ENCODE data around the gene HYCC1.

HYCC1 gene

DNA sequence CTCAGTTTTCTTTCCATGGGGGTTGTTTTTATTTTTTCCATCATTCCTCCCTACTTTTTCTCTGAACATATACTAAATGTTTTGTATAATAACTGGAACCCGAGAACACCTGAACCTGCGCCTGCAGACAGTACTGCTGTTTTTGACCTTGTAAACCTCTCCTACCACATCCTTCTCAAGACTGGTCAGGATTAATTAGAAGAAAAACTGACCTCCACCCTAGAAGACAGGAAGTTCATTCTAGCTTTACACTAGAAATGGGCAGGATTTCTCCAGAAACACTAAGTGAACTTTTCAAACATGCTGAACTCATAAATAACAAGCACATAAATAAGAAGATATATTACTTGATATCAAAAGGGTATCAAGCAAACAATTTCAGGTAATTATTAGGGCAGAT is 751 bp upstream of the HYCC1 start:
- no peak for TF ChIP-seq CTCF (IDR thresholded peaks at IDR 0.05; ENCODE audit: low read depth, low read length, missing control alignments)
- no peak for DNase-seq (ENCODE audit: low read depth)
- H3K4me3 ChIP-seq (ENCODE audit: low read depth, low read length) = no peak overlapping the region

DNA sequence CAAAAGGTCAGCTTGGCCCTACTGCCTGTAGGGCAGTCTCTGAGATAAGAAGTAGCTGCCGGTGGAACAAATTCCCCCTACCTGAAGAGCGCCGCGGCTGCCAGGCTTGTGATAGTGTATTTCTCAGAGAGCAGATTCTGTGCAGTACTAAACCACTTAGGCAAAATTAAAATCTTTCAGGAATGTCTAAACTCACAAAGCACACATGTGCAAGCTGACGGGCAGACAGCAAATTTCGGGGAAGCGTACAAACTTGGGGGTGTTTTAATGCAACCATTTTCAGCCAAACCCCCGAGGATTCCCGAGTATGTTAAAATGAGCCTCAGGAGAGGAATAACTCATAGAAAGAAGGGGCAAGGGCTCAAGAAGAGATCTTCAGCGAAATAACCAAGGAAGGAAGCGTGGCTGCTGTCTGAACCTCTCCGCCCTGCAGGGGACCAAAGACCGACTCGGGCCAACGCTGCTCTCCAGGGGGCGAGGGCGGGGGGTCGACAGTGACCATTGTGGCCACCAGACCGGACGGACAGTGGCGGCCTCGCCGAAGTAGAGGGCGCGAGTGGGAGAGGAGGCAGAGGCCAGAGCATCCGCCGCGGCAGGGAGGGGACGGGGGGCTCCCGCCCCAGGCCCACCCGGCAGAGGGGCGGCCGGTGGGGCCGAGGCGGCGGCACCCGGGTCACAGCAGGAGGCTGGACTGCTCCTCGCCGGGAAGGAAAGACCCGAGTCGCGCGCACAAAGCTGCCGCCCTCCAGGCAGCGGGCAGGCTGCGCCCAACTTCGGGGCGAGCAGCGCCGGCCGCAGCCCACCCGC is 819 bp downstream of the HYCC1 start:
- no peak for DNase-seq (ENCODE audit: low read depth)
- peak overlapping the region; percentile 98 for H3K4me3 ChIP-seq (ENCODE audit: low read depth, low read length)
- TF ChIP-seq CTCF (IDR thresholded peaks at IDR 0.05; ENCODE audit: low read depth, low read length, missing control alignments) = no peak

DNA sequence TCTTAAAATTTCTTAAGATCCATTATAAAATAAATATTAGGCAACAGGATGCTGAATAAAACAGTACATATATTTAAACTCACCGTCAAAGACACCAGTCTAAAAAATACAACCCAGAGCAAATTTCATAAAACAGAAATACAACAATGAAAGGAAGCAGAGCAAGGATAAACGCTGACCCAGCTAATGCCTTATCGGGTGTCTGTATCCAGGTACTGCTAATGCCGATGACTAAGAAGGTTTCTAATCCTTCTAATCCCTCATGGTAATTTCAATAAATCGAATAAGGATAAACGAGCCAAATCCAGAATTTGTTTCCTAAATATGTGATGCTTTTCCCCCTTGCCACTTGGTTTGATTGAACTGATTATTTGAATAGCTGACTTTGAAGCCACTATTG is 1.7 kb downstream of the HYCC1 start:
- TF ChIP-seq CTCF (IDR thresholded peaks at IDR 0.05; ENCODE audit: low read depth, low read length, missing control alignments) = no peak
- H3K4me3 ChIP-seq (ENCODE audit: low read depth, low read length) = peak overlapping the region; percentile 98
- no peak for DNase-seq (ENCODE audit: low read depth)

DNA sequence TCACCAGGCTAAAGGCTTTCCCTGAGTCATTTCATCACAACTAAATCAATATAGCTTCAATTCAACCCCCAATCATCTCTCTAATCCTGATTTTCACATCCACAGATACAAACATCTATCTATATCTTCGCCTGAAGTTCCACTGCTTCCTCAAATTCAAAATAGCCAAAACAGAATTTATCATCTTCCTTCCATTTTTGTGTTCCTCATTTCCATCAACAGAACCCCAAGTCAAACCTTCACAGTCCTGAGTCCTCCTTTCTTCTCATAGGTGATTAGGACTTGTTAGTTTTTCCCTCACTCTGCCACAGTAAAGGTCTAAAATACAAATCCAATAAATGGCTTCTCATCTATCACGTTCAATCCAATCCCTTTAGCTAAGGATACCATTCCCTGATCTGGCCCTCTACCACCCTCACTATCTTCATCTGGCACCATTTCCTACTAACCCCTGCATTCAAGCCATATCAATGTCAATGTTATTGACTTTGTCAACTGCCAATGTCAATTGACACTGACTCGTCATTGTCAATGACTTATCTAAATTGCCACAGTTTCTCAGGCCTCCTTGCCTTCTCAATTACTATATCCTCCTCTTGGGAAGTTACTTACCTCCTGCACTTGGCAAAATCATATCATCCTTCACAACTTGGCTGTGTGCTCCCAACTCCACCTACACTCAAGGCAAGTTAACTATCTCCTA is 2.6 kb downstream of the HYCC1 start:
- TF ChIP-seq CTCF (IDR thresholded peaks at IDR 0.05; ENCODE audit: low read depth, low read length, missing control alignments) = no peak
- peak overlapping the region; percentile 29; the same call in 1 of the 2 replicates for H3K4me3 ChIP-seq (ENCODE audit: low read depth, low read length)
- DNase-seq (ENCODE audit: low read depth) = no peak

- no peak for DNase-seq (ENCODE audit: low read depth)
- no peak overlapping the region for H3K4me3 ChIP-seq (ENCODE audit: low read depth, low read length)
Observed at GRCh38 chr7:23009303-23009702, 4.6 kb downstream of the HYCC1 start.

GRCh38 chr7:23004247-23004520 is 9.7 kb downstream of the HYCC1 start:
- DNase-seq (ENCODE audit: low read depth) = no peak
- H3K4me3 ChIP-seq (ENCODE audit: low read depth, low read length) = no peak overlapping the region
- no peak for TF ChIP-seq CTCF (IDR thresholded peaks at IDR 0.05; ENCODE audit: low read depth, low read length, missing control alignments)

More at GRCh38 chr7:23009303-23009702, 4.6 kb downstream of the HYCC1 start:
- no peak for TF ChIP-seq CTCF (IDR thresholded peaks at IDR 0.05; ENCODE audit: low read depth, low read length, missing control alignments)

All from GM12864 (cell line).